Esophagus muscularis mucosa (tissue), 4 donors: Measurements from ENCODE around the gene MEIOSIN. TPM values are rescaled to one million over a fixed set of nuclear protein-coding genes. Genes with fewer than 3 reads are reported as not detected.

ENCODE experiments used
- DNase-seq: peaks from one replicate; pipeline ENCODE4 v3.0.0-alpha.2; 2017; ENCODE audit errors: extremely low spot score
- H3K27ac ChIP-seq, 4 donors: fragments of 200-600 bp; sonication (generic); replicated peaks in 1 of 4; 1 replicate in 3 of 4; 2 replicates in 1 of 4; pipeline ENCODE4 v1.5.1; 2016 to 2019; ENCODE audit warnings: mild to moderate bottlenecking in 1 of 4
- H3K27me3 ChIP-seq, 4 donors: fragments of 200-600 bp; sonication (generic); one replicate each; pipeline versions ENCODE4 v1.5.1 to v1.6.0; 2016 to 2019
- H3K36me3 ChIP-seq, 4 donors: fragments of 200-600 bp; sonication (generic); one replicate each; pipeline ENCODE4 v1.5.1; 2016 to 2019
- H3K4me1 ChIP-seq, 4 donors: fragments of 200-600 bp; sonication (generic); one replicate each; pipeline ENCODE4 v1.5.1; 2016 to 2019
- H3K4me3 ChIP-seq, 4 donors: fragments of 200-600 bp; sonication (generic); 1 replicate in 2 of 4; 2 replicates in 2 of 4; pipeline ENCODE4 v1.5.1; 2016 to 2019; ENCODE audit warnings: mild to moderate bottlenecking in 4 of 4, moderate library complexity in 1 of 4
- H3K9me3 ChIP-seq, 4 donors: fragments of 200-600 bp; sonication (generic); 1 replicate in 3 of 4; 2 replicates in 1 of 4; pipeline ENCODE4 v1.5.1; 2016 to 2019
- CTCF ChIP-seq, 3 experiments: fragments of 200-600 bp in 2 of 3; fragments of 450-650 bp in 1 of 3; sonication (generic) in 2 of 3; IDR thresholded peaks; one replicate each; pipeline ENCODE4 v1.5.1; 2017 to 2019; ENCODE audit warnings: antibody characterized with exemption in 3 of 3, mild to moderate bottlenecking in 2 of 3, moderate library complexity in 1 of 3
- EP300 ChIP-seq: sonication (generic); formaldehyde crosslinking; IDR thresholded peaks from one replicate; pipeline ENCODE4 v1.6.1; 2017; ENCODE audit warnings: antibody characterized with exemption
- POLR2A ChIP-seq: fragments of 450-650 bp; IDR thresholded peaks from one replicate; pipeline ENCODE4 v1.6.1; 2017; ENCODE audit warnings: antibody characterized with exemption, moderate library complexity, mild to moderate bottlenecking, low read depth
- POLR2AphosphoS5 ChIP-seq, 2 donors: sonication (generic); formaldehyde crosslinking; IDR thresholded peaks; one replicate each; pipeline ENCODE4 v1.6.1; 2017; ENCODE audit warnings: antibody characterized with exemption in 2 of 2
- WGBS: methylation state at CpG from one replicate; pipeline ENCODE4 v1.1.5; 2018; 5-methylcytosine and 5-hydroxymethylcytosine counted together
- intact Hi-C: fragments of 100-400 bp; cut with DNase I; formaldehyde crosslinking; loops from one replicate; pipeline ENCODE4 v1.15.1; 2023
- total RNA-seq, 4 donors: library from RNA; depleted of rRNA; stranded (reverse); fragments of >200 nt; gene quantifications; one replicate each; pipeline versions ENCODE4 v1.1.0 to v1.2.1, GENCODE V29; 2016

MEIOSIN gene
- total RNA-seq, 4 donors from 2014 or later: not detected

GRCh38 chr19:45809643-45810159 is 76.5 kb downstream of the MEIOSIN start:
- TF ChIP-seq POLR2AphosphoS5 (IDR thresholded peaks at IDR 0.05) (no peak), EP300 (no peak), CTCF (IDR thresholded peaks at IDR 0.05) (no peak), POLR2A (no peak)
- DNase-seq: no peak
- Histone ChIP-seq H3K9me3 (no peaks in the 10 kb centered on the region), H3K27me3 (peaks cover 0 to 33% (median 4%) of the 10 kb centered on the region in 4 donors), H3K4me1 (peaks cover under 1 to 8% (median 6%) of the 10 kb centered on the region in 4 donors), H3K36me3 (no peaks in the 10 kb centered on the region), H3K27ac (no peak overlapping the region), H3K4me3 (no peak overlapping the region)
- intact Hi-C loops: no loop called here
- 55% methylated on average over 7 of the region's 7 CpGs for WGBS

GRCh38 chr19:45812297-45812696 is 79.1 kb downstream of the MEIOSIN start:
- DNase-seq: no peak
- Histone ChIP-seq H3K27ac (no peak overlapping the region), H3K9me3 (no peaks in the 10 kb centered on the region), H3K36me3 (no peaks in the 10 kb centered on the region), H3K4me3 (no peak overlapping the region), H3K4me1 (peaks cover 14 to 31% (median 27%) of the 10 kb centered on the region in 4 donors), H3K27me3 (peaks cover 0 to 49% (median 10%) of the 10 kb centered on the region in 4 donors)
- WGBS: 91% methylated on average over 6 of the region's 6 CpGs
- intact Hi-C loops: no loop called here
- TF ChIP-seq CTCF (IDR thresholded peaks at IDR 0.05): no peak
- TF ChIP-seq POLR2A: no peak
- no peak for TF ChIP-seq POLR2AphosphoS5 (IDR thresholded peaks at IDR 0.05)
- no peak for TF ChIP-seq EP300

Other genes with a start within 250 kb of the MEIOSIN start
- gene RTN2, start 236.4 kb upstream of the MEIOSIN start, total RNA-seq: 10 to 100 TPM in 3 of 4 donors, 1 to 10 TPM in 1; 7.0 to 23.6 (median 17.2) TPM
- 1 to 10 TPM; 1.6 to 3.8 (median 3.0) TPM for gene PPM1N, start 235.0 kb upstream of the MEIOSIN start, total RNA-seq
- gene VASP, start 226.0 kb upstream of the MEIOSIN start, total RNA-seq: 100 to 1,000 TPM; 172 to 321 (median 210) TPM
- gene OPA3, start 148.6 kb upstream of the MEIOSIN start, total RNA-seq: 10 to 100 TPM in 2 of 4 donors, 1 to 10 TPM in 2; 6.2 to 20.0 (median 13.8) TPM
- 1 to 10 TPM in 3 of 4 donors, under 1 TPM in 1; 0.42 to 6.6 (median 4.8) TPM for gene GPR4, start 131.2 kb upstream of the MEIOSIN start, total RNA-seq
- 10 to 100 TPM; 12.0 to 28.4 (median 18.3) TPM for gene EML2, start 94.0 kb upstream of the MEIOSIN start, total RNA-seq
- gene GIPR, start 65.2 kb upstream of the MEIOSIN start, total RNA-seq: not detected
- 100 to 1,000 TPM; 107 to 167 (median 139) TPM for gene SNRPD2, start 41.5 kb upstream of the MEIOSIN start, total RNA-seq
- gene QPCTL, start 40.8 kb upstream of the MEIOSIN start, total RNA-seq: 1 to 10 TPM; 4.6 to 6.8 (median 6.0) TPM
- 10 to 100 TPM in 3 of 4 donors, 1 to 10 TPM in 1; 8.6 to 27.7 (median 18.2) TPM for gene FBXO46, start 2.5 kb upstream of the MEIOSIN start, total RNA-seq
- gene SIX5, start 35.8 kb downstream of the MEIOSIN start, total RNA-seq: 10 to 100 TPM; 18.2 to 39.9 (median 28.8) TPM
- 100 to 1,000 TPM; 247 to 487 (median 347) TPM for gene DMPK, start 49.1 kb downstream of the MEIOSIN start, total RNA-seq
- 10 to 100 TPM; 56.0 to 88.7 (median 63.3) TPM for gene DMWD, start 59.4 kb downstream of the MEIOSIN start, total RNA-seq
- gene RSPH6A, start 81.9 kb downstream of the MEIOSIN start, total RNA-seq: under 1 TPM in 1 of 4 donors, not detected in 3; 0.11 TPM
- 10 to 100 TPM; 22.0 to 44.2 (median 36.6) TPM for gene SYMPK, start 129.7 kb downstream of the MEIOSIN start, total RNA-seq
- gene FOXA3, start 130.9 kb downstream of the MEIOSIN start, total RNA-seq: not detected
- gene IRF2BP1, start 152.7 kb downstream of the MEIOSIN start, total RNA-seq: 10 to 100 TPM; 22.4 to 58.7 (median 44.2) TPM
- gene MYPOP, start 169.2 kb downstream of the MEIOSIN start, total RNA-seq: 1 to 10 TPM; 3.8 to 7.9 (median 6.0) TPM
- not detected for gene NANOS2, start 181.3 kb downstream of the MEIOSIN start, total RNA-seq
- 1 to 10 TPM; 1.2 to 4.6 (median 2.7) TPM for gene NOVA2, start 240.4 kb downstream of the MEIOSIN start, total RNA-seq